Vagina (tissue), 2 donors: ENCODE results near the gene ORM1.

ENCODE experiments used
- CTCF ChIP-seq, 3 experiments: fragments of 450-650 bp in 2 of 3; fragments of 200-600 bp in 1 of 3; sonication (generic) in 1 of 3; IDR thresholded peaks; one replicate each; pipeline ENCODE4 v1.5.1; 2017 to 2019; ENCODE audit warnings: antibody characterized with exemption in 3 of 3, mild to moderate bottlenecking in 2 of 3, moderate library complexity in 2 of 3
- POLR2A ChIP-seq, 2 donors: fragments of 450-650 bp; IDR thresholded peaks; one replicate each; pipeline ENCODE4 v1.6.1; 2017; ENCODE audit warnings: antibody characterized with exemption in 2 of 2, mild to moderate bottlenecking in 2 of 2, moderate library complexity in 2 of 2
- POLR2AphosphoS5 ChIP-seq, 2 donors: sonication (generic); formaldehyde crosslinking; IDR thresholded peaks; one replicate each; pipeline ENCODE4 v1.9.0; 2017; ENCODE audit warnings: antibody characterized with exemption in 2 of 2, mild to moderate bottlenecking in 2 of 2, low read depth in 1 of 2; ENCODE audit not compliant: insufficient read depth in 1 of 2

DNA sequence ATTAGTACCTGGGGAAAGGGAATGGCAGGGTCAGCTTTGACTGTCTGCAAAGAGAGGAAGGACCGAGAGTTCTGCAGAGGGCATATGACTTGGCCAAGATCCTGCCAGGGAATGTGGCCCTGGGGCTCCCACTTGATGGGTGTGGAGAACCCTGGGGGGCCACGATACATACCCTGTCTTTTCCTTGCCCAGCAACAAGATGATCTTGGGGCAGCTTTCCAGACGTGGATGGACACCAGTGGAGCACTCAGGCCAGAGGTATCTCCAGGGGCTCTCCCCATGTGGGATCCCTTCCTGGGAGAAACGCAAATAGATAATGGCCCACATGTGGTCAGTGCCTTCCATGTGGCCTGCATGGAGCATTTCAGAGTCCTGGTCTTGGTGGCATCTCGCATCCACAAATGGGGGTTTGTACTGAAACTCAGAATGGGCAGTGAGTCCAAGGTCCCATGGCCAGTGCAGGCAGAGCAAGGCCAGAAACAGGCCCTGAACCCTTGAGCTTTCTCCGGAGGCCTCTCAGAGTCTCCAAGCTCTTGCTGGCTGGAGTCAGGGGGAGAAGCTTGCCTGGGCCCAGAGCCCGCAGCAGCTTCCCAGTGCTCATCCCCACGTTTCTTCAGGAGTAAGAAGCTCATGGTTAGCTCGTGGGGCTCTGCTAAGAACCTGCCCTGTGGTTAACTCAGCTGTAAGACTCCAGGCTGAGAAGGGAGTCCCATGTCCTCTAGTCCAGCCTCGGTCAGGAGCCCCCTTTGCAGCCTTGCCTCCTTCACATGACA, 18.3 kb upstream of the ORM1 start:
- TF ChIP-seq CTCF (IDR thresholded peaks at IDR 0.05) (no peak), POLR2A (IDR thresholded peaks at IDR 0.05) (no peak), POLR2AphosphoS5 (IDR thresholded peaks at IDR 0.05; ENCODE audit: insufficient read depth in 1 of 2, low read depth in 1 of 2) (no peak)
